IPS-20b (cell line): Measurements from ENCODE around the gene BRCA1.
A peak's percentile ranks its signal among the peaks of the same experiment; 100 is the strongest.
"Not testable (repeated sequence)": the region's sequence is repeated elsewhere in the genome, so short reads cannot be mapped to it uniquely, and the experiment has no call there.

ENCODE experiments used
- H3K27ac ChIP-seq: one replicate; pipeline ENCODE4 v1.5.1; 2013; ENCODE audit warnings: low read length
- H3K27me3 ChIP-seq: 2 replicates; pipeline ENCODE4 v1.6.1; 2013; ENCODE audit warnings: mild to moderate bottlenecking, low read length, inconsistent platforms; ENCODE audit not compliant: insufficient read depth
- H3K36me3 ChIP-seq: 2 replicates; pipeline ENCODE4 v1.6.1; 2013; ENCODE audit warnings: low read depth, mild to moderate bottlenecking, inconsistent platforms, low read length, moderate library complexity; ENCODE audit not compliant: insufficient read depth
- H3K4me1 ChIP-seq: 2 replicates; pipeline ENCODE4 v1.6.1; 2013; ENCODE audit warnings: mild to moderate bottlenecking, control low read depth, inconsistent platforms, low read length, moderate library complexity; ENCODE audit not compliant: insufficient read depth
- H3K4me3 ChIP-seq: 2 replicates; pipeline ENCODE4 v1.5.1; 2013; ENCODE audit warnings: mild to moderate bottlenecking, low read length, inconsistent platforms
- H3K9ac ChIP-seq: 2 replicates; pipeline ENCODE4 v1.6.1; 2013; ENCODE audit warnings: low read depth, mild to moderate bottlenecking, inconsistent platforms, low read length, moderate library complexity
- H3K9me3 ChIP-seq: 2 replicates; pipeline ENCODE4 v1.6.1; 2013; ENCODE audit warnings: mild to moderate bottlenecking, low read depth, low read length, inconsistent platforms; ENCODE audit not compliant: insufficient read depth

BRCA1 gene

DNA sequence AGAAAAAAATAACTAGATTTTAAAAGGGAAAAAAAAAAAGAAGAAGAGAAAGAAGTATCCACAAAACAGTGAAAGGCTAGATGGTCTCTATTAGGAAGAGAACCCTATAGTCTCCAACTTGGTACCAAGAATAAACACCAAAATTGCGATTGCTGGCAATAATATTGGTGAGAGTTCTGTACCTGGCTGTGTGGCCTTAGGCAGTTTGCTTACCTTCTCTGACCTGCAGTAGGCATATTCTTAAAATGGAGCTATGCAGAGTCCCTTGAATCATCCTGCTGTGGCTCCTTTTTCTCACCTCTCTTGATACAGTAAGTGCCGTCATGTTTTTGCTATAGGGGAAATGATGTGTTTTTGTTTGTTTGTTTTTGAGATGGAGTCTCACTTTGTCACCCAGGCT, 35.1 kb downstream of the BRCA1 start:
- Histone ChIP-seq H3K9ac (no peak overlapping the region), H3K36me3 (peaks cover 75% of the 10 kb centered on the region), H3K27ac (no peak overlapping the region), H3K4me1 (no peaks in the 10 kb centered on the region), H3K27me3 (no peaks in the 10 kb centered on the region), H3K9me3 (no peaks in the 10 kb centered on the region), H3K4me3 (no peak overlapping the region)

DNA sequence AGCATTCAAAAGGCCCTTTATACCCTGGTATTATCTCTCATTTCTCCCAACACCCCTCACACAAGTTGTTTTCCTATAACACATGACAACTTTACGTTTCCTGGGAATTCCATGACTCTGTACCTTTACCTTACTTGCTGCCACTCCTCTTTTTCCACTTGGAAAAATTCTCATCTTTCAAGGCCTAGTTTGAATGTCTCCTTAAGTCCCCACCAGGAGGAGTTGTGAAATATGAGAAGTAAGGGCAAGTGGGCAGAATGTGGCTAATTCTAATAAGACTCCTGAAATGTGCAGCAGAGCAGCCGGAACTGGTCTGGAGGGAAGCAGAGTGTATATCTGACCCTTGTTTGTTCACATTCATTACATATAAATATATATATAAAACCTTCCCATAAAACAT, 39.7 kb downstream of the BRCA1 start:
- Histone ChIP-seq H3K9me3 (no peaks in the 10 kb centered on the region), H3K36me3 (peaks cover 51% of the 10 kb centered on the region), H3K27ac (no peak overlapping the region), H3K4me1 (no peaks in the 10 kb centered on the region), H3K4me3 (no peak overlapping the region), H3K27me3 (no peaks in the 10 kb centered on the region), H3K9ac (no peak overlapping the region)

DNA sequence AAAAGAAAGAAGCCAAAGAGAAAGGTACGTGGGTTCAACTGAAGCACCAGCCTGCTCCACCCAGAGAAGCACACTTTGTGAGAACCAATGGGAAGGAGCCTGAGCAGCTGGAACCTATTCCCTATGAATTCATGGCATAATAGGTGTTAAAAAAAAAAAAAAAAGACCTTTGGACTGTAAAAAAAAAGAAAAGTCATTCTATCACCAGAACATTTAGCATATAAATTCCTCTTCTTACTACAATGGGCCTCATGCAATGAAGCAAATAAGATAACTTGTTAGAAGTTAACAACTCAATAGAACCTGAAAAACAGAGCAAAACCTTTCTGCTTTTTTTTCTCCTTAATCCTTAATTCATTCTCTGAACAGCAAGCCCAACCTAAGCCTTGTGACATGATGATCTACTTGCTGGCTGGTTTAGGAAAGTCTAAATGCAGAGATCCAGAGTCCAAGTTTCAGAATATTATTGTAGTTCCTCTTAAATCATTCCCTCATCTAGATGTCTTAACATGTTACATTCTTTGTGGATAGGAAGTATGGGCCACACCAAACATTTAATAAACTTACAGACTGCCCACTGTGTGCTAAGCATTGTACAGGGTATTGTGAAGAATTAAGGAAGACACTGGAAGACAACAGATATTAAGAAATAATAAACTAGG, 45.4 kb downstream of the BRCA1 start:
- Histone ChIP-seq H3K4me1 (peaks cover 3% of the 10 kb centered on the region; the same call in 1 of the 2 replicates), H3K4me3 (0 out of 2 replicates have a peak overlapping the region, but pooled peaks have one; percentile 3), H3K9ac (no peak overlapping the region), H3K9me3 (no peaks in the 10 kb centered on the region), H3K27me3 (no peaks in the 10 kb centered on the region), H3K36me3 (peaks cover 27% of the 10 kb centered on the region), H3K27ac (no peak overlapping the region)

DNA sequence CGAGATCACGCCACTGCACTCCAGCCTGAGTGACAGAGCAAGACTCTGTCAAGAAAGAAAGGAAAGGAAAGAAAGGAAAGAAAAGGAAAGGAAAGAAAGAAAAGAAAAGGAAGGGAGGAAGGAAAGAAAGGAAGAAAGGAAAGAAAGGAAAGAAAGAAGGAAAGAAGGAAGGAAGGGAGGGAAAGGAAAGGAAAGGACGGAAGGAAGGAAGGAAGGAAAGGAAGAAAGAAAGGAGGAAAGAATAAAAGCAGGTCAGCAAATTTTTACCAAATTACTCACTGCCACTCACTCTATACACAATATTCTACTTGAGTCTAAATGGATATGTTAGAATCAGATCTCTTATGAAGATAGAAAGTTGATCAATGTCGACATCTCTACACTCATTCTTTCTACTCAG, 50.3 kb downstream of the BRCA1 start:
- Histone ChIP-seq H3K4me1 (peaks cover 3% of the 10 kb centered on the region; the same call in 1 of the 2 replicates), H3K36me3 (peaks cover 37% of the 10 kb centered on the region), H3K4me3 (no peak overlapping the region), H3K9me3 (no peaks in the 10 kb centered on the region), H3K27me3 (no peaks in the 10 kb centered on the region), H3K27ac (no peak overlapping the region), H3K9ac (no peak overlapping the region)

DNA sequence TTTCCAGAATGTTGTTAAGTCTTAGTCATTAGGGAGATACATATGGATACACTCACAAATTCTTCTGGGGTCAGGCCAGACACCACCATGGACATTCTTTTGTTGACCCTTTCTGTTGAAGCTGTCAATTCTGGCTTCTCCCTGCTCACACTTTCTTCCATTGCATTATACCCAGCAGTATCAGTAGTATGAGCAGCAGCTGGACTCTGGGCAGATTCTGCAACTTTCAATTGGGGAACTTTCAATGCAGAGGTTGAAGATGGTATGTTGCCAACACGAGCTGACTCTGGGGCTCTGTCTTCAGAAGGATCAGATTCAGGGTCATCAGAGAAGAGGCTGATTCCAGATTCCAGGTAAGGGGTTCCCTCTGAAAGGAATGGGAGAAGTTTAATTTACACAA, 54.3 kb downstream of the BRCA1 start:
- 0 out of 2 replicates have a peak, but pooled peaks cover 3% of the 10 kb centered on the region for H3K4me1 ChIP-seq
- no peak overlapping the region for H3K9ac ChIP-seq
- no peaks in the 10 kb centered on the region for H3K9me3 ChIP-seq
- H3K36me3 ChIP-seq, result peaks cover 57% of the 10 kb centered on the region
- H3K27me3 ChIP-seq, result no peaks in the 10 kb centered on the region
- no peak overlapping the region for H3K4me3 ChIP-seq
- H3K27ac ChIP-seq, result no peak overlapping the region

DNA sequence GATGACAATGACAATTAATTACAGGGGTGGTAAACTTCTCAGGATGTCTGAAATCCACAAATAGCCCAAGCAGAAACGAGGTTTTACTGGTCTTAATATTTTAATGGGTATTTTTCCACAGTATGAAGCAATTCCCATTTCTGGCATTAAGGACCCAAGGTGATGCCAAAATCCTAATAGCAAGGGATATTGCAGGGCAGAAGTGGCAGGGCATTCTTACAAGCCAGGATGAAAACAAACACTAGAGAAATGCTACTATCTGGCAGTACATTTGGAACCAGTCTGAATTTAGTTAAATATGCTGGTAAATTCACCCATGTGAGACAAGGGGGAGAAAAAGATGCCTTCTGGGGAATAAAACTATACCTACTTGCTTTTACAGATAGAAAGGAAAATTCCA, 54.9 kb downstream of the BRCA1 start:
- H3K4me1 ChIP-seq, result 0 out of 2 replicates have a peak, but pooled peaks cover 3% of the 10 kb centered on the region
- no peak overlapping the region for H3K9ac ChIP-seq
- H3K36me3 ChIP-seq, result peaks cover 62% of the 10 kb centered on the region
- no peaks in the 10 kb centered on the region for H3K27me3 ChIP-seq
- H3K4me3 ChIP-seq, result no peak overlapping the region
- H3K27ac ChIP-seq, result no peak overlapping the region
- no peaks in the 10 kb centered on the region for H3K9me3 ChIP-seq

DNA sequence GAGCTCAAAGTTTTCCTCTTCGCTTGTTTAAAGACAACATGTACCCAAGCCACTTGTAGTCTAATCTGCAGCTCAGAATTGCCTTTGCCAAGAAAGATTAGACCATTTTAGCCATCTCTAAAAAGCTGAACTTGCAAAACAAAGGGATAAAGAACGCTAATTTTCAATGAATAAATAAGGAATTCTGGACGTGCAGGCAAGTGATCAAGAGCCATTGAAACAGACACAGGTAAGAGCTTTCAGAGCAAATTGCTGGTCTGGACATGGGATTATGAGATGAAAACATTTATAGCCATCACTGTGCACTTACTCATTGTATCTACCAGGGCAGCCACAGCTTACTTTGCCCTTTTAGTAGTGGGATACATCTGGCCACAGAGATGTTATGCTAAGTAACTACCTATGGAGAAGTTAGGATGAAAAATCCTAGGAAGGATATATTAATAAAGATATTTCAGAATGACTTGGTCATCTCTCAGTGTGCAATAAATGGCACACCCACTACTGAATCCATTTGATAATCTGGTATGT, 55.7 kb downstream of the BRCA1 start:
- no peak overlapping the region for H3K9ac ChIP-seq
- H3K27me3 ChIP-seq, result no peaks in the 10 kb centered on the region
- no peak overlapping the region for H3K4me3 ChIP-seq
- peaks cover 63% of the 10 kb centered on the region for H3K36me3 ChIP-seq
- H3K9me3 ChIP-seq, result no peaks in the 10 kb centered on the region
- H3K4me1 ChIP-seq, result peaks cover 4% of the 10 kb centered on the region; the same call in 1 of the 2 replicates
- no peak overlapping the region for H3K27ac ChIP-seq

DNA sequence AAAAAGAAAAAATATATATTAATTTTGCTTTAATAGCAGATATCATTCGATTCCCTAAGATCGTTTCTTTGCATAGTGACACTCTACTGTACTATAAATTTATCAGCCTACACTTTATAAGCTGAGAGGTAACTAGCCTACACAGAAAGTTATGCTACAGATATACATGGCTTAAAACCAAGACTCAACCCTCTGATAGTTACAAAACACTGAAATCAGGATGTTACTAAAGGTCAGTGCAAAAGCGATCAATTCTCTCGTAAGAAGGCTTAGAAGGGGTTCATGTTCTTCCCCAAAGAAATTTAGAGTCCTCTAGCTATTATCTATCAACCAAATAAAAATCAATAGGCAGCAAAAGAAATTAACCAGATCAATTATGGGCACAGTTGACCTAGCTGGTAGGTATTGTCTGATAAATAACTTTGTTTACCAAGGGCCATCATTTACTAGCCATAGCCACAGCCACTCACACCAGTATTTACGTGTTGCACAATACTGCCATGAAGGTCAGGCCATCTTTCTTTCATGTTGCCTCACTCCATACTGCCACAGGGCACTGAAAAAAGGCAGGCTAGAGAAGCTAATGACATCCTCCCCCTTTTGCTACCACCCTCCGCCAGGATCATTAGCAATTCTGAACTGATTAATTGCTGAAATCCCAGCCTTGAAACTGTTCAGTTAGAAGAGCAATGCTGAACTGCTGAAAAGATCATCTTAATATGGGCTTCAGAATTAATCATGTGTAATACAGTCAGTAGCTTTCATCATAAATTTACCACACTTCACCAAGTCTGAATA, 56.4 kb downstream of the BRCA1 start:
- no peak overlapping the region for H3K27ac ChIP-seq
- peaks cover 56% of the 10 kb centered on the region for H3K36me3 ChIP-seq
- H3K4me1 ChIP-seq, result peaks cover 6% of the 10 kb centered on the region; the same call in 1 of the 2 replicates
- H3K27me3 ChIP-seq, result no peaks in the 10 kb centered on the region
- no peak overlapping the region for H3K4me3 ChIP-seq
- H3K9ac ChIP-seq, result no peak overlapping the region; the same call in 1 of the 2 replicates
- H3K9me3 ChIP-seq, result no peaks in the 10 kb centered on the region

DNA sequence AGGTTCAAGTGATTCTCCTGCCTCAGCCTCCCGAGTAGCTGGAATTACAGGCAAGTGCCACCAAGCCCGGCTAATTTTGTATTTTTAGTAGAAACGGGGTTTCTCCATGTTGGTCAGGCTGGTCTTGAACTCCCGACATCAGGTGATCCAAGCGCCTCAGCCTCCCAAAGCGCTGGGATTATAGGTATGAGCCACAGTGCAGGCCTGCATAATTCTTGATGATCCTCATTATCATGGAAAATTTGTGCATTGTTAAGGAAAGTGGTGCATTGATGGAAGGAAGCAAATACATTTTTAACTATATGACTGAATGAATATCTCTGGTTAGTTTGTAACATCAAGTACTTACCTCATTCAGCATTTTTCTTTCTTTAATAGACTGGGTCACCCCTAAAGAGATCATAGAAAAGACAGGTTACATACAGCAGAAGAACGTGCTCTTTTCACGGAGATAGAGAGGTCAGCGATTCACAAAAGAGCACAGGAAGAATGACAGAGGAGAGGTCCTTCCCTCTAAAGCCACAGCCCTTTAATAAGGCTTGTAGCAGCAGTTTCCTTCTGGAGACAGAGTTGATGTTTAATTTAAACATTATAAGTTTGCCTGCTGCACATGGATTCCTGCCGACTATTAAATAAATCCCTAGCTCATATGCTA, 62.1 kb downstream of the BRCA1 start:
- Histone ChIP-seq H3K36me3 (peaks cover 39% of the 10 kb centered on the region; the same call in 1 of the 2 replicates), H3K9ac (peak overlapping the region; percentile 20; the same call in 1 of the 2 replicates), H3K27ac (no peak overlapping the region), H3K9me3 (no peaks in the 10 kb centered on the region), H3K4me3 (no peak overlapping the region), H3K4me1 (peaks cover 8% of the 10 kb centered on the region; the same call in 1 of the 2 replicates), H3K27me3 (no peaks in the 10 kb centered on the region)

DNA sequence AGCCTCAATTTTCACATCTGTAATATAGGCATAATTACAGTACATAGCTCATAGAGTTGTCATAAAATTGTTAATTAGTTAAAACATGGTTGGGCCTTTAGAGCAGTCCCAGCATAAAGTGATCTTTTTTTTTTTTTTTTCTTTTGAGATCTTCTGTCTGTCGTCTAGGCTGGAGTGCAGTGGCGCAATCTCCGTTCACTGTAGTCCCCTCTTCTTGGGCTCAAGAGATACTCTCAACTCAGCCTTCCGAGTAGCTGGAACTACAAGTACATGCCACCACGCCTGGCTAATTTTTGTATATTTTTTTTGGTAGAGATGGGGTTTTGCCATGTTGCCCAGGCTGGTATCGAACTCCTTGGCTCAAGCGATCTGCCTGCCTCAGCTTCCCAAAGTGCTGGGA, 69.1 kb downstream of the BRCA1 start:
- Histone ChIP-seq H3K36me3 (peaks cover 57% of the 10 kb centered on the region), H3K27ac (no peak overlapping the region), H3K9ac (no peak overlapping the region), H3K27me3 (no peaks in the 10 kb centered on the region), H3K9me3 (no peaks in the 10 kb centered on the region), H3K4me3 (no peak overlapping the region), H3K4me1 (no peaks in the 10 kb centered on the region)

DNA sequence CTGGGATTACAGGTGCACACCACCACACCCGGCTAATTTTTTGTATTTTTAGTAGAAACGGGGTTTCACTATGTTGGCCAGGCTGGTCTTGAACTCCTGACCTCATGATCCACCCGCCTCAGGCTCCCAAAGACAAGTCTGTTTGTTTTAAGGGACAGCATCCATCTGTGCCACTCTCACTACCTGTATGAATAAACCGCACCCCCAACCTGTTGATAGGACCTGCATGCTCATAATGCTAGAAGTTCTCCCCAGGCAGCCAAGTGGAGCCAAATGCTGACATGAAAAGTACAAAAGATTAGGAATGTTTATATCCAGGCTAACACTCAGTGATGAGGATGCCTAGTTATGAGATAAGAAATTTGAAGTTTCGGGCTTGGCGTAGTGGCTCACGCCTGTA, 72.2 kb downstream of the BRCA1 start:
- not testable (repeated sequence) for H3K27me3 ChIP-seq, H3K9ac ChIP-seq, H3K27ac ChIP-seq, H3K4me1 ChIP-seq, H3K4me3 ChIP-seq, H3K9me3 ChIP-seq
- peaks cover 76% of the 10 kb centered on the region for H3K36me3 ChIP-seq
